Kidney glomerular epithelial cell (primary cell): ENCODE data around the gene NOTUM.

Source experiments
- DNase-seq: peaks from one replicate; lab custom pipeline; 2025; lab: John Stamatoyannopoulos, UW

Gene NOTUM

GRCh38 chr17:81977211-81977808 lies 16.3 kb upstream of the NOTUM start, which contains the start of gene ASPSCR1:
Gene ASPSCR1 (plus strand): TSS chr17:81977629. CDS start chr17:81977647, 18 bp downstream.
- DNase-seq: peak; percentile 60

GRCh38 chr17:81976332-81977210 lies 15.6 kb upstream of the NOTUM start:
- no peak for DNase-seq

- no peak for DNase-seq
Measured at GRCh38 chr17:81973432-81973831, 12.4 kb upstream of the NOTUM start.

DNA sequence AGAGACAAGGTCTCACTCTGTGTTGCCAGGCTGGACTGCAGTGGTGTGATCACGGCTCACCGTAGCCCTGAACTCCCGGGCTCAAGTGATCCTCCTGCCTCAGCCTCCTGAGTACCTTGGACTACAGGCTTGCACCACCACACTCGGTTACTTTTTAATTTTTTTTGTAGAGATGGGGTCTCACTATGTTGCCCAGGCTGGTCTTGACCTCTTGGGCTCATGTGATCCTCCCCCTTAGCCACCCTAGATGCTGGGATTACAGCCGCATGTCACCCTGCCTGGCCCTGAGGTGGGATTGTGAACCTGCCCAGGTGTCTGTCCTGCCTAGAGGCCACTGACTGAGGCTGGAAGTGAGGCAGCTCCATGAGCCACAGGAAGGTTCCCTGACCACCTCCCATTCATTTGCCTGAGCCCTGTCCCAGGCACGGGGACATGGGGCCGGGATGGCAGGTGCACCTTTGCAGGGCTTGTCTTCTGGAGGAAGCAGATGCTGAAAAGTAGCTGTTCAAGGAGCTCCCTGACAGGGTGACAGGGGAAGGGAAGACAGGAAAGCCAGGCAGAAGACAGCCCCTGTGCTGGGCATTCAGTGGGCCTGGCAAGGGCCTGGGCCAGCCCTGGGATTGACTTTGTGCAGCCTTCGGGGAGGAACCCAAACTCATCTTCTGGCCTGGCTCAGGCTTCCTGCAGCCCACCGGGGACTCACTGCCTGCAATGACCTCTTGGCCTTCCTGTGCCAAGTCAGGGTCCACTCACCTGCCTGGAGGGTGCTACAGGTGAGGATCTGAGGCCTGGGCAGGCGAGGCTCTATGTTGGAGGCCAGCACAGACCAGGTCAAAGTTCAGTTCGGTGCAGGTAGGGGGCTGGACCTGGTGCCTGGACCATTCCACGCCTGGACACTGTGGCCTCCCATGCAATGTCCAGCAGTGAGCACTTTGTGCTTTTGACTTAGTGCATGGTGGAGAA lies 8.1 kb upstream of the NOTUM start:
- no peak for DNase-seq

- no peak for DNase-seq
Measured at GRCh38 chr17:81968396-81968745, 7.4 kb upstream of the NOTUM start.

GRCh38 chr17:81967533-81968395 lies 6.8 kb upstream of the NOTUM start:
- no peak for DNase-seq

GRCh38 chr17:81967244-81967532 lies 6.2 kb upstream of the NOTUM start:
- no peak for DNase-seq

GRCh38 chr17:81966343-81967243 lies 5.6 kb upstream of the NOTUM start:
- no peak for DNase-seq

GRCh38 chr17:81964081-81964849 lies 3.3 kb upstream of the NOTUM start:
- DNase-seq: no peak

DNA sequence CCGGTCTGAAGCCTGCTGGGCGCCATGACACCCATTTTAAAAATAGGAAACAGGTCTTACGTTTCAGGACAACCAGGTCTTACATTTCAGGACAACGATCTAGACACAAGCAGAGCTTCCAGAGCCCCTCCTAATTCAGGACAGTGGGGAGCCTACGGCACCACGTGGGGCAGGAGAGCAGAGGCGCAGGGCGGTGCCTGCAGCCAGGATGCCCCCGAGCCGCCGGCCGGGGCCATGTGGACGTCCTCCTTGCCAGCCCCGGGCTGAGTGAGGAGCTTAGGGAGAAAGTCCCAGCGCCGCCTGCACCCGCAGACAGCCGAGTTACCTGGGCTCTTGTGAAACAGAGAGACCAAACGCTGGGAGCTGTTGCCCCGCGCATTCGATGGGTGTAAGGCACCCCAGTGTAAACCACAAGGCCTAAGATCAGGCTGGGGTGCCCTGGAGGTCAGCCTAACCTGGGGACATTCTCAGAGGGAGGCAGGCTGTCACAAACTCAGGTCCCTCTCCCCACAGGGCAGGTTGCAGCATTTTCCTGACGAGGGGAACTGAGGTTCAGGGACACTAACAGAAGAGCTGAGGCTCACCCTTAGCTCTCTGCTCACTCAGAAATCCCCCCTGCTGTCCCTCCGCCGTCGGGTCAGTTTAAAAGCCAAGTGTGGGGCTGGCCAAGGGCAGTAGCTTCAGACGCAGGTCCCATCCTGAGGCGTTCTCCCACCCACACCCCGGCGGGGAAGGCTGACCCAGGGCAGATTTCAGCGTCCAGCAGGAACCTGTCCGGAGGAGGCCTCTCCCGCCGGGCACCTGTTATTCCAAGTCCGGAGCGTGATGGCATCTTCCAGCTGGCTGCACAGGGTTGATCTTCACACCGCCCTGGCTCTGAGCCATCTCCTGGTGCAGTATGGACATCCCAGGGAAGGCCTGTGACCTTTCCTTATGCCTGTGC lies 1.8 kb upstream of the NOTUM start:
- peak; percentile 4 for DNase-seq

- no peak for DNase-seq
Measured at GRCh38 chr17:81961521-81962498, 823 bp upstream of the NOTUM start.

GRCh38 chr17:81960130-81960958 lies 643 bp downstream of the NOTUM start:
- DNase-seq: no peak

DNA sequence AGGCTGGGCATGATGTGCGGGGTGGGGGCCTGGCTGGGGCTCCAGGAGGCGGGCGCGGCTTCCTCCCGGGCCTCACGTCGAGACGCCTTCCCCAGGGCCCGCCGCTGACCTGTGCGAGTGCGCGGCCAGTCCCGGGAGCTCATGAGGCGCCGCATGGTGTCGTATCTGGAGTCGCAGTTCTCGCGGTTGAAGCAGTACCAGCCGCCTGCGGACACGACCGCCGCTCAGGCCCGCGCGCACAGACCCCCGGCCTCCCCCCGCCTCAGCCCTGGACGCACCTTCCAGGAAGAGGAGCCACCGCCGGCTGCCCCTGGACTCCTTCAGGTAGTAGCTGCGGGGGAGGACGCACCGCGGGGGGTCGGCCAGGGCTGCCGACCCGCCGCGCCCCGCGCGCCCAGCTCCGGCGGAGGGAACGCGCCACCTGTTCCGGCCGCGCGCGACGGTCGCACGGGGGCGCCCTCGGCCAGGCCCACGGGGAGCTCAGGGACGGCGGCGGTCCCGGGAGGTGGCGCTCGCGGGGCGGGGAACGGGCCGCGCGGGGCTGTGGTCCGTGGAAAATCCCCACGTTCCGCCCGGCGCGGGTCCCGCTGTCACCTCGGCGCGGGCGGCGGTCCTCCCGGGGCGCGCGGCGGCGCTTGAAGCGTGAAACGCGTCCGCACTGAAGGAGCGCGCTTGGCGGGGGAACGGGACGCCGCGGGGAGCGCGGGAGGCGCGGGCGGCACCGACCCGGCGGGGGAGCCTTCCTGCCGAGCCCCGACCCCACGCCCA lies 1.4 kb downstream of the NOTUM start:
- no peak for DNase-seq

GRCh38 chr17:81958633-81959342 lies 2.2 kb downstream of the NOTUM start:
- DNase-seq: no peak
